Gastrocnemius medialis (tissue), 4 donors: ENCODE data around the gene NAA35. TPM values are rescaled to one million over a fixed set of nuclear protein-coding genes. Genes with fewer than 3 reads are reported as not detected.

ENCODE experiments used
- ATAC-seq, 2 donors: fragments of 150-250 bp; one replicate each; pipeline ENCODE4 v1.9.1; 2016
- DNase-seq, 2 donors: peaks; one replicate each; pipeline ENCODE4 v3.0.0-alpha.2; 2019
- H3K27ac ChIP-seq, 4 donors: fragments of 200-600 bp; sonication (generic); 1 replicate in 1 of 4; 2 replicates in 3 of 4; pipeline ENCODE4 v1.5.1; 2016 to 2018; ENCODE audit warnings: mild to moderate bottlenecking in 2 of 4, moderate library complexity in 1 of 4
- H3K27me3 ChIP-seq, 3 donors: fragments of 200-600 bp; sonication (generic) in 2 of 3; 1 replicate in 1 of 3; 2 replicates in 2 of 3; pipeline versions ENCODE4 v1.5.1 to v1.6.0; 2016 to 2019; ENCODE audit warnings: mild to moderate bottlenecking in 1 of 3, moderate library complexity in 1 of 3
- H3K36me3 ChIP-seq, 2 donors: fragments of 200-600 bp; sonication (generic) in 1 of 2; one replicate each; pipeline ENCODE4 v1.5.1; 2017 to 2018
- H3K4me1 ChIP-seq, 2 donors: fragments of 200-600 bp; sonication (generic) in 1 of 2; one replicate each; pipeline ENCODE4 v1.5.1; 2016 to 2017; ENCODE audit warnings: mild to moderate bottlenecking in 2 of 2
- H3K4me3 ChIP-seq, 4 donors: fragments of 200-600 bp; sonication (generic) in 3 of 4; 1 replicate in 1 of 4; 2 replicates in 3 of 4; pipeline ENCODE4 v1.5.1; 2016 to 2019; ENCODE audit warnings: mild to moderate bottlenecking in 2 of 4
- H3K9me3 ChIP-seq, 3 donors: fragments of 200-600 bp; sonication (generic) in 2 of 3; 1 replicate in 1 of 3; 2 replicates in 2 of 3; pipeline ENCODE4 v1.5.1; 2016 to 2019
- POLR2A ChIP-seq, 2 donors: fragments of 450-650 bp; IDR thresholded peaks; one replicate each; pipeline ENCODE4 v1.6.1; 2017; ENCODE audit warnings: antibody characterized with exemption in 2 of 2, mild to moderate bottlenecking in 2 of 2, moderate library complexity in 2 of 2
- in situ Hi-C, 4 donors: fragments of 200-750 bp; cut with MboI; loops; one replicate each; pipeline versions ENCODE4 v1.15.0 to v1.8.0; 2017; ENCODE audit warnings: low sequenced_read_pairs in 4 of 4
- intact Hi-C: fragments of 100-400 bp; cut with DNase I; formaldehyde crosslinking; loops from one replicate; pipeline ENCODE4 v1.15.1; 2023; ENCODE audit warnings: low total_unique reads
- total RNA-seq, 4 donors: library from RNA; depleted of rRNA; stranded (reverse); fragments of >200 nt; gene quantifications; one replicate each; pipeline versions ENCODE4 v1.1.0 to v1.2.3, GENCODE V29; 2016
- TF ChIP-seq, protein P1 (sequence below), 5 experiments: fragments of 450-650 bp in 3 of 5; fragments of 200-600 bp in 2 of 5; sonication (generic) in 2 of 5; IDR thresholded peaks in 4 of 5; conservative IDR thresholded peaks in 1 of 5; 1 replicate in 4 of 5; 2 replicates in 1 of 5; pipeline ENCODE4 v1.5.1; 2016 to 2019; ENCODE audit warnings: antibody characterized with exemption in 5 of 5, mild to moderate bottlenecking in 3 of 5, moderate library complexity in 3 of 5

The NAA35 gene
- total RNA-seq, 4 donors from 2014 or later = 22.7 to 26.9 (median 24.5) TPM

DNA sequence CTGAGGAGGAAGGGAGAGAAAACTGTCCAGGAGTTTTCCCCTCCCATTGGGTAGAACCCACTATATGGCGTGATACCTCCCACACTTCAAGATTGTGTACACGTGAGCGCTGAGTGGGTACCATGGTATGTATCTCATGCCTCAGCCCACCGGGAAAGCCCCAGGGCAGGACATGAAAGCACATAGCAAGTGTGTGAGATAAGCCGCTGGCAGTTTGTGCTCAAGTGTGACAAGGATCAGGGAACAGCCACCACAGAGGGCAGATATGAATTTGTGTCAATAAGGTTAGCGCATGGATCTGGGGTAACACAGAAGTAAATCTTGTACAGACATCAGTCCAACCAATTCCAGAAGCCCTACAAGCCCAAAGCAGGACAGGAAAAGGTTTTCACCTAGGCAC is 42.6 kb upstream of the NAA35 start:
- intact Hi-C loops (no loop called here), in situ Hi-C loops (no loop called here)
- Histone ChIP-seq H3K27ac (no peak overlapping the region), H3K4me1 (no peaks in the 10 kb centered on the region), H3K9me3 (no peaks in the 10 kb centered on the region), H3K36me3 (peaks cover 0 to 9% of the 10 kb centered on the region in 2 donors), H3K27me3 (no peaks in the 10 kb centered on the region), H3K4me3 (no peak overlapping the region)
- DNase-seq = no peak
- TF ChIP-seq, protein P1, sequence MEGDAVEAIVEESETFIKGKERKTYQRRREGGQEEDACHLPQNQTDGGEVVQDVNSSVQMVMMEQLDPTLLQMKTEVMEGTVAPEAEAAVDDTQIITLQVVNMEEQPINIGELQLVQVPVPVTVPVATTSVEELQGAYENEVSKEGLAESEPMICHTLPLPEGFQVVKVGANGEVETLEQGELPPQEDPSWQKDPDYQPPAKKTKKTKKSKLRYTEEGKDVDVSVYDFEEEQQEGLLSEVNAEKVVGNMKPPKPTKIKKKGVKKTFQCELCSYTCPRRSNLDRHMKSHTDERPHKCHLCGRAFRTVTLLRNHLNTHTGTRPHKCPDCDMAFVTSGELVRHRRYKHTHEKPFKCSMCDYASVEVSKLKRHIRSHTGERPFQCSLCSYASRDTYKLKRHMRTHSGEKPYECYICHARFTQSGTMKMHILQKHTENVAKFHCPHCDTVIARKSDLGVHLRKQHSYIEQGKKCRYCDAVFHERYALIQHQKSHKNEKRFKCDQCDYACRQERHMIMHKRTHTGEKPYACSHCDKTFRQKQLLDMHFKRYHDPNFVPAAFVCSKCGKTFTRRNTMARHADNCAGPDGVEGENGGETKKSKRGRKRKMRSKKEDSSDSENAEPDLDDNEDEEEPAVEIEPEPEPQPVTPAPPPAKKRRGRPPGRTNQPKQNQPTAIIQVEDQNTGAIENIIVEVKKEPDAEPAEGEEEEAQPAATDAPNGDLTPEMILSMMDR (IDR thresholded peaks at IDR 0.05 in 4 of 5, conservative IDR thresholded peaks at IDR 0.05 in 1 of 5) = no peak
- no peak for TF ChIP-seq POLR2A (IDR thresholded peaks at IDR 0.05)
- no peak for ATAC-seq

DNA sequence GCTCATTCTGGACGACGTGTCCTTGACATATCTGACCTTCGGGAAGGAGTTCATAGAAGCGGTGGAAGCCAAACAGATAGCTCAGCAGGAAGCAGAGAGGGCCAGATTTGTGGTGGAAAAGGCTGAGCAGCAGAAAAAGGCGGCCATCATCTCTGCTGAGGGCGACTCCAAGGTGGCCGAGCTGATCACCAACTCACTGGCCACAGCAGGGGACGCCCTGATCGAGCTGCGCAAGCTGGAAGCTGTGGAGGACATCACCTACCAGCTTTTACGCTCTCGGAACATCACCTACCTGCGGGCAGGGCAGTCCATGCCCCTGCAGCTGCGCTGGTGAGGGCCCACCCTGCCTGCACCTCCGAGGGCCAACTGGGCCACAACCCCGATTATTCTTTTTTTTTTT is 41.6 kb upstream of the NAA35 start:
- DNase-seq (no peak), ATAC-seq (no peak)
- Histone ChIP-seq H3K36me3 (peaks cover 0 to under 1% of the 10 kb centered on the region in 2 donors), H3K9me3 (no peaks in the 10 kb centered on the region), H3K4me3 (no peak overlapping the region), H3K4me1 (no peaks in the 10 kb centered on the region), H3K27ac (no peak overlapping the region), H3K27me3 (no peaks in the 10 kb centered on the region)
- intact Hi-C loops (no loop called here), in situ Hi-C loops (no loop called here)
- no peak for TF ChIP-seq POLR2A (IDR thresholded peaks at IDR 0.05)
- TF ChIP-seq, protein P1 (IDR thresholded peaks at IDR 0.05 in 4 of 5, conservative IDR thresholded peaks at IDR 0.05 in 1 of 5) = no peak

DNA sequence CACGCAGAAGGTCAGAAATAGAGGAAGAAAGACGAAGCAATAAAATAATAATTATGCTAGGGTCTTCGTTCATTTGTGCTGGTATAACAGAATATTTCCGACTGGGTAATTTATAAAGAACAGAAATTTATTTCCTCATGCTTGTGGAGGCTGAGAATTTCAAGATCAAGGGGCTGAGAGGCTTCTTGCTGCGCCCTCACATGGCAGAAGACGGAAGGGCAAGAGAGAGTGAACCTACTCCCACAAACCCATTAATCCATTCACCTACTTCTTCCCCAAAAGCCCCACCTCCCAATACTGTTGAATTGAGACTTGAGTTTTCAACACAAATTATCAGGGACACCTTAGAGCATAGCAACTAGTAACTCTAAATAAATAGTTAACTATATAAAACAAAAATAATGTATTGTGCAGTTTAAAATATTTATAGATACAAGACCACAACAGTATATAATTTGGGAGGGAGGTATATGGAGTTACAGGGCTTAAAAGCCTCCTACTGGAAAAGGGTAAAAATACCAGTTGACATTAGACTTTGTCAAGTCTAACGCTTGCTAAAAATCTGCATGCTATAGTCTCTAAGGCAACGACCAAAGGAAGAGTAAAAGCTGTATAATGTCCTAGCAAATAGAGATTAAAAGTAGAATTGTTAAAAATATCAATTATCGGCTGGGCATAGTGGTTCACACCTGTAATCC is 40.3 kb upstream of the NAA35 start:
- TF ChIP-seq, protein P1 (IDR thresholded peaks at IDR 0.05 in 4 of 5, conservative IDR thresholded peaks at IDR 0.05 in 1 of 5) = peak in 1 of 5 experiments; percentile 38
- TF ChIP-seq POLR2A (IDR thresholded peaks at IDR 0.05) = no peak
- no peaks in the 10 kb centered on the region for H3K27me3 ChIP-seq
- no peak for ATAC-seq
- no peaks in the 10 kb centered on the region for H3K36me3 ChIP-seq
- H3K4me1 ChIP-seq = no peaks in the 10 kb centered on the region
- H3K27ac ChIP-seq = no peak overlapping the region
- H3K9me3 ChIP-seq = no peaks in the 10 kb centered on the region
- in situ Hi-C loops = no loop called here
- DNase-seq = no peak
- no peak overlapping the region for H3K4me3 ChIP-seq
- intact Hi-C loops = no loop called here

DNA sequence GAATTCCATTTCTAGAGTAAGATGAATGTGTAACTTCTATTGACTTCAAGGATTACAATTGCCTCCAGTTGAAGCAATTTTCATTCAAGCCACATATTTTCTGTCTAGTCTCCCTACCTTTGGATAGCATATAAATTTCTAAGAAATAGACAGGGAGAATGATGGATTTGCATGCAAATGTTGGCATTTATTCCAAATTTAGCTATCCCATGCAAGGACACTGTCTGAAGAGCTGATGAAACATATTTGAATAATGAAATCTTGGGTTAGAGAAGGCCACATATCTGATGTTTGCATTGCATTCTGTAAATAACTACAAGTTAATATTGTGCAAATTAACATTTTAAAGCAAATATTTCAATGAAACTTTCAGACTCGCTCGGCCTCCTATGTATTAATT is 36.0 kb upstream of the NAA35 start:
- Histone ChIP-seq H3K9me3 (no peaks in the 10 kb centered on the region), H3K27me3 (no peaks in the 10 kb centered on the region), H3K4me1 (no peaks in the 10 kb centered on the region), H3K36me3 (no peaks in the 10 kb centered on the region), H3K4me3 (no peak overlapping the region), H3K27ac (no peak overlapping the region)
- TF ChIP-seq, protein P1 (IDR thresholded peaks at IDR 0.05 in 4 of 5, conservative IDR thresholded peaks at IDR 0.05 in 1 of 5) = no peak
- no peak for TF ChIP-seq POLR2A (IDR thresholded peaks at IDR 0.05)
- no peak for ATAC-seq
- intact Hi-C loops = no loop called here
- DNase-seq = no peak
- in situ Hi-C loops = no loop called here

DNA sequence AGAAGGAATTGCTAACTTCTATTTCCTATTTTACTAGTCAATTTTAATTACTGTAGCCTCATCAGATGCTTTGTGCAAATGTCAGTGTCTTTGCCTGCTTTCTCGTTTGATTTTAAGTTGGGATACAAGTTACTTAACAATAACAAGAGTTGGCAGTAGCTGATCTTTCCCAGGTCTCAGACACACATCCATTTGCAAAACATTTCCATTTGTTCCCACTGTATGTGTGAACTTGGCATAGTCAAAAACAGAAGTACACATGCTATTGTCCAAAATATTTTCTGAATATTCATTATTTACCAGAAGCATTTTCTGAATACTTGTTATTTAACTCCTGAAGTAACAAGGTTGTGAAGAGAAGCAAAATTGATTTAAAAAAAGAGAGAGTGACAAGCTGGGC is 35.0 kb upstream of the NAA35 start:
- H3K27ac ChIP-seq = no peak overlapping the region
- H3K4me1 ChIP-seq = no peaks in the 10 kb centered on the region
- DNase-seq (no peak), ATAC-seq (no peak)
- H3K9me3 ChIP-seq = no peaks in the 10 kb centered on the region
- H3K36me3 ChIP-seq = no peaks in the 10 kb centered on the region
- intact Hi-C loops = no loop called here
- in situ Hi-C loops = no loop called here
- H3K4me3 ChIP-seq = no peak overlapping the region
- TF ChIP-seq, protein P1 (IDR thresholded peaks at IDR 0.05 in 4 of 5, conservative IDR thresholded peaks at IDR 0.05 in 1 of 5) = no peak
- TF ChIP-seq POLR2A (IDR thresholded peaks at IDR 0.05) = no peak
- no peaks in the 10 kb centered on the region for H3K27me3 ChIP-seq
